SK-N-SH (cell line): ENCODE measurements around the gene SKA2.

Experiments
- CTCF ChIP-seq: fragments of 200-600 bp; sonication (generic); IDR thresholded peaks from 2 replicates; pipeline ENCODE4 v1.6.1; 2017; ENCODE audit warnings: antibody characterized with exemption, mild to moderate bottlenecking, moderate library complexity
- EZH2phosphoT487 ChIP-seq: fragments of 200-600 bp; sonication (generic); IDR thresholded peaks from 2 replicates; pipeline ENCODE4 v1.6.1; 2017; ENCODE audit warnings: low read depth, mixed run types, mild to moderate bottlenecking, antibody characterized with exemption, moderate library complexity, borderline replicate concordance
- FOXM1 ChIP-seq: IDR thresholded peaks from 2 replicates; pipeline ENCODE4 v1.4.0; 2012; ENCODE audit warnings: low read depth, mild to moderate bottlenecking
- RCOR1 ChIP-seq: fragments of 150-350 bp; IDR thresholded peaks from 2 replicates; pipeline ENCODE4 v1.6.1; 2017; ENCODE audit warnings: antibody characterized with exemption, low read length
- SMC3 ChIP-seq: IDR thresholded peaks from 2 replicates; pipeline ENCODE4 v1.6.1; 2012; ENCODE audit warnings: low read depth, low read length, improper control_type of control experiment
- TF ChIP-seq, protein P1 (sequence below): IDR thresholded peaks from 2 replicates; pipeline ENCODE4; 2012

- TF ChIP-seq CTCF (no peak), EZH2phosphoT487 (no peak), SMC3 (no peak), RCOR1 (no peak), FOXM1 (no peak)
- TF ChIP-seq, protein P1, sequence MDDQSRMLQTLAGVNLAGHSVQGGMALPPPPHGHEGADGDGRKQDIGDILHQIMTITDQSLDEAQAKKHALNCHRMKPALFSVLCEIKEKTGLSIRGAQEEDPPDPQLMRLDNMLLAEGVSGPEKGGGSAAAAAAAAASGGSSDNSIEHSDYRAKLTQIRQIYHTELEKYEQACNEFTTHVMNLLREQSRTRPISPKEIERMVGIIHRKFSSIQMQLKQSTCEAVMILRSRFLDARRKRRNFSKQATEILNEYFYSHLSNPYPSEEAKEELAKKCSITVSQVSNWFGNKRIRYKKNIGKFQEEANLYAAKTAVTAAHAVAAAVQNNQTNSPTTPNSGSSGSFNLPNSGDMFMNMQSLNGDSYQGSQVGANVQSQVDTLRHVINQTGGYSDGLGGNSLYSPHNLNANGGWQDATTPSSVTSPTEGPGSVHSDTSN = no peak
Measured at GRCh38 chr17:59160157-59161025, 5.4 kb upstream of the SKA2 start.
